ENCODE measurements around the gene FANCC.

Gene FANCC

DNA sequence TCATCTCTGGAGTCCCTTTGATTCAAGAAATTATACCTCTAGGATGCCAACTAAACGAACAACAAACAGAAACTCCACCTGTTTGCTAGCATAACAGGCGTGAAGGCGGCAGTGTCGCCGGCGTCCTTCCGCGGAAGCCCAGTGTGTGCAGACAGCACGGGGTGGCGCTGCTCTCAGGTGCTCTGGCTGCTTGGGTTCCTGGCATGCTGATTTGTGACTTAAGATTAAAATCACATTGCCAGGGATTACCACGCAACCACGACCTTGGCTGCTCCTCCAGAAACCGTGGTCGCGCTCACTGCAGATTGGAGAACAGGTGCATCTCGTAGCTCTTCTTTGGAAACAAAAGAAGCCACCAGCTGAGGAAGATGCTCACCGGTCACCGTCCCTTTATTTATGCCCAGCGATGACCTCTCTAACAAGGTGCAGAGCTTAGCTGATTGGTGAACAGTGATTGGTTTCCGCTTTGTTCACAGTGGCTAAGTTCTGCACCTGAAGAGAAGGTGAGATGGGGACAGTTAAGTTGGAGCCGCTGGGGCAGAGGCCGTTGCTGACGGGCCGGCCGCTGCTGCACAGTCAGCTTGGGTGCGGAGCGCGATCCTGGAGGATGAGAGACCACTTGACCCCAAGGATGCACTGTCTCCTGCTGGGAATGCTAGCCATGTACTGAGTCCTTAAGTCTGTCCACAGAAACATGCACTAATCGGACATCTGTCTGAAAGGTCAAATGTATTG is 232.3 kb downstream of the FANCC start:
- no peak for DNase-seq (ENCODE audit: low read depth)

DNA sequence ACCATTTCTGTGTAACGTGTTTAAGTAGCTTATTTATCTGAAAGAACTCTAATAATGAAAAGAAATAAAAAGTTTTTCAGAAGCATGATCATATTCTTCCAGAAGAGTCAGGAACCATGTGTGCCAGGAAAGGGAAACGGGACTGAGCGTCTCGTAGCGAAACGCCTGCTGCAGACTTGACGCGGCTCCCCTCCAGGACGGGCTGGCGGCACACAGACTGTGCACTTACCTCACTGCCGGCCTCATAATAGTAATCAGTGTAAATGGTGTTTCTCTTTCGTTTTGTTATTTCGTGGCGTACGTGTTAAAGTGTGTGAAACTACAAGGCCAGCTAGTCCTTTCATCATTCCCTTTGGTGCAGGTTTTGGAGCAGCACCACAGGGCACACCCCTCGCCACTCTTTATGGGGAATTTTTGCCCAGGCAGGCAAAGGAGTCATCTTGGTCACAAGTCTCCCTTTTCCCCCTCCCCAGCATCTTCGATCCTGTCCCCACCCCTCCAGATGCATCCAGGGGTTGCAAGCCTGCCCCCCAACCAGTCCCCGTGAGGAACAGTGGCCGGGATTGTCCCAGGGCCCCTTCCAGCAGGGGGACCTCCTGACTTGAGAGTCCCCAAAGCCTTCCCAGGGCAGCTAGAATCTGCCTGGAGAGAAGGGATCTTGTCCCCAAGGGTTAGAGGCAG is 233.1 kb downstream of the FANCC start:
- no peak for DNase-seq (ENCODE audit: low read depth)

DNA sequence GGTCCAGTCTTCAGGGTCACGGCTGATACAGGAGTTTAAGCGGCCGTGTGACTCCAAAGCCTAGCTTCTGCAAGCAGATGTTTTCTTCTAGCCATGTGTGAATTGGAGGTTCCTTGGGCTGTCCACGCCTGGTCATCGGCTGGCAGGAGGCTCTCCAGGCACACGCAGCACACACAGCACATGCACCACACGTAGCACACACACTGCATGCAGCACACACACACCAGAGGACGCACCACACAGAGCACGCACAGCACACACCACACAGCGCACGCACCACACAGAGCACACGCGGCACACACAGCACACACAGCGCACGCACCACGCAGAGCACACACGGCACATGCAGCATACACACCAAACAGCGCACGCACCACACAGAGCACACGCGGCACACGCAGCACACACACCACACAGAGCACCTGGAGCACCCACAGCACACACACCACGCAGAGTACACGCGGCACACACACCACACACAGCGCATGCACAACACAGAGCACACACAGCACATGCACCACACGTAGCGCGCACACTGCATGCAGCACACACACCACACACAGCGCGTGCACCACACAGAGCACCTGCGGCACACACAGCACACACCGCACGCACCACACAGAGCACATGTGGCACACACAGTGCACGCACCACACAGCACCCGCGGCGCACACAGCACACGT is 234.3 kb downstream of the FANCC start:
- no peak for DNase-seq (ENCODE audit: low read depth)

DNA sequence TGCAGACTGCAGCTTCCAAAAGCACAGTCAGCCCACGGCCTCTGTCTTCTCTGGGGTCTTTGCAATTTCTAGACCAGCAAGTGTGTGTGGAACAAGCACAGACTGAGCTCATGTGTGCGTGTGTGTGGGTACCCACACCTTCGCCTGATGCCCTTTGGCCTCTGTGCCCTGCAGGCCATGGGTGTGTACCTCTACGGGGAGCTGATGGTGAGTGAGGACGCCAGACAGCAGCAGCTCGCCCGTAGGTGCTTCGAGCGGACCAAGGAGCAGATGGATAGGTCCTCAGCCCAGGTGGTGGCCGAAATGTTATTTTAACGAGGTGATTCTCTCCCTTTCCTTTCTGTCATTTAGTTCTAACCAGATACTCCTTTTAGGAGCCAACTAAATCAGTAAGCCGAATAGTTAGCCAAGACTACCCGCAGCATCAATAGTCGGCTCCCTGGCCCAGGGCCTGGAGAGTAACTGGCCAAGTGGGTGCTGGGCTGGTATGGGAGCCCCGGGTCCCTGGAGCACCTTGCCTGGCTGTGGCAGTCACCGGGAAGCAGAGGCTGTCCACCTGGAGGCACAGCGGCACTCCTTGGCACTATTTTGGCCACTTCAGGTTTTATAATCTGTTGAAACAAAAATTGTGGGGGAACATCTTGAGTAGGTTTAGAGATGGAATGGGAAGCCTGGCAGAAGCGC is 235.0 kb downstream of the FANCC start:
- DNase-seq (ENCODE audit: low read depth) = no peak

DNA sequence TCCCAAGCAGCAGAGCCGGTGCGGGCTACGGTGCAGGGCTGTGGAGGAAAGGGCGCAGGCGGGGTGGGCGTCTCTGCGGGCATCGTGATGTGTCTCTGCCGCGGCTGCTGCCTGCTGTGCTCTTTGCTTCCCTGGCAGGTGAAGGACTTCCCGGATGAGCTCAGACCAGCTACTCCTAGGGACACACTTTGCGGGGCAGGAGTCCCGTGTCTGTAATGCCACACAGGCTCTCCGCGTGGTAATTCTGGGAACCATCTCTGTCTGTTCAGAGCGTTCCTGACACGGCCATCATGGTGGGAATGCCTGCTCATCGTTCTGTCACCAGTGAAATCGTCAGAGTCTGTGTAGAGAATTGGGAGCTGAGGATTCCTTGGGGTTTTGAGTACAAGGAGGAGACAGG is 235.5 kb downstream of the FANCC start:
- DNase-seq (ENCODE audit: low read depth) = no peak

DNA sequence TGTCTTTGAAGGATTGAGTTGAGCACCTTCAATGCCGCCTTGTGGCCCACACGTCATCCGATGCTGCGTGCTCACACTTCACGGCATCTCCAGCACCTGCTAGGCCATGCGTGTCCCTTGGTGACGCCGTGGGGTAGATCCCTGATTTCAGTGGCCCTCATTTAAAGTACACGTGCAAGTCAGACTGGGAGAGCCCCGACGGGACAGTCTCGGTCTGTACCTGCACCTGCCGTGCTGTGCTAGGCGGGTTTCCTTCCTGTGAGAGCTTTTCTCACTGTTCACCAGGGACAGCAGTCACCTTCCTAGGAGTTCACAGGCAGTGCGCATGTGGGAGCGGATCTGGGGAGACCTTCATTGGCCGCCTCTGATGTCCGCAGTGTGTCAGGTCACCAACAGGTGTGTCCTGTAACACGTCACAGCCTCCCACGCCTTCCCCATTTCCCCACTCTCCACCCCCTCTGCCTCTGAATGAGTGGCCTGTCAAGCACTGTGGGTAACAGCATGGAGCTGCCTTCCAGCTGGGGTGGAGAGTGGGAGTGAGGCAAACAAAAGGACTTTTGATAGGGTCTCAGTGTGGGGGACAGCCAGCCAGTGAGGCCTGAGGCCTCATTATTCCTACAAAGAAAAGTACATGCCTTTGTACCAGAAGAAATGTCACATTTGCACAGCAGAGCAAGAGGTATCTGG is 236.4 kb downstream of the FANCC start:
- no peak for DNase-seq (ENCODE audit: low read depth)

DNA sequence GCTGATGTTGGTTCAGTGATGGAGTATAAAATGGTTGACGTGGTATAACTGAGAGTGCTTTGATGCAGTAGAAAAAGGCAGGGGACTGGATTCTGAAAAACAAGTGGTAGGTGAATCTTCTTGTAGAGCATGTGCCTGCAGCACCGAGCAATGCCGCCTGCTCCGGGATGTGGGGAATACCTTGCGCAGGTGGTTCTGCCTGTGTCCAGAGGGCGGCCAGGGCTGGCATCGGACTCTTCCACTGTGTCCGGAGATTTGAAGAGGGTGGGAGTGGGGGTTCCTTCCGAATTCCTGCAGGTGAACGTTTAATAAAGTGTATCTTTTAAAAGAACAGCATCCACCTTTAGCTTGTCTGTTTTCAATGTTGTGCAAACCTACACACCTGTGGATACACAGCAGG is 238.0 kb downstream of the FANCC start:
- DNase-seq (ENCODE audit: low read depth) = no peak

DNA sequence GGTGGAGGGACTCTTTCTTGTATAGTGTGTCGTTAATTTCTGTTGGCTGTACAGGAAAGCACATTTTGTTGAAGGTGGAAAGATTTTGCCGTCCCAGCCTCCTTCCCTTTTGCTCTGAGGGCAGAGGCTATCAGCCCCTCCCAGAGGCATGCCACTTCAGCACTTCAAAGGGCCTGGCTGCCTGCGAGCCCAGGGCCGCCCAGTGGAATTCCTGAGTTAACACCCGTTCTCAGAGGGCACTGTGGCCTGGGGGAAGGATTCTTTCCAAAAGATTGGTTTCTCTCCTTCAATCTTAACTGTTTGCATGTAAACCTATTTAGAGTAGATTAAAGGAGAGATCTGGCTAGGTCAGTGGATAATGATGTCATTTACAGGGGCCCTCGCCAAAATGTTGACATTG is 238.6 kb downstream of the FANCC start:
- no peak for DNase-seq (ENCODE audit: low read depth)

DNA sequence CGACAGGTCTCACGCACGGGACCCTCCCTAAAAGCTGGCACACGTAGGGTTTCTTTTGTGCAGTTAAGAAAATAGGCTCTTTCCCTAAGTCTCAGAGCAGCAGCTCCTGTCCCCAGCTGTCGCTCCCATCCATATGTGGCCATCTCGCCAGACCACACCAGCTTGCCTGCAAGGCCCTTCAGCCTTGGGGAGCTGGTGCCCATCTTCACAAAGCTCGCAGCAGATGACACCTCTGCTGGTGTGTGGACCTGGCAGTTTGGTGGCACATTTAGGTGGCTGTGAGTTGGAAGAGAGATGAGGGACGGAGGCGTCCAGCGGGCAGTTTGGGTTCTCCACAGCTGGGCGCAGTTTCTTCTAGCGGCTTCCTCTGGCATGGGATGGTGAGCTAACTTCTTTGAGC is 239.0 kb downstream of the FANCC start:
- DNase-seq (ENCODE audit: low read depth) = no peak

DNA sequence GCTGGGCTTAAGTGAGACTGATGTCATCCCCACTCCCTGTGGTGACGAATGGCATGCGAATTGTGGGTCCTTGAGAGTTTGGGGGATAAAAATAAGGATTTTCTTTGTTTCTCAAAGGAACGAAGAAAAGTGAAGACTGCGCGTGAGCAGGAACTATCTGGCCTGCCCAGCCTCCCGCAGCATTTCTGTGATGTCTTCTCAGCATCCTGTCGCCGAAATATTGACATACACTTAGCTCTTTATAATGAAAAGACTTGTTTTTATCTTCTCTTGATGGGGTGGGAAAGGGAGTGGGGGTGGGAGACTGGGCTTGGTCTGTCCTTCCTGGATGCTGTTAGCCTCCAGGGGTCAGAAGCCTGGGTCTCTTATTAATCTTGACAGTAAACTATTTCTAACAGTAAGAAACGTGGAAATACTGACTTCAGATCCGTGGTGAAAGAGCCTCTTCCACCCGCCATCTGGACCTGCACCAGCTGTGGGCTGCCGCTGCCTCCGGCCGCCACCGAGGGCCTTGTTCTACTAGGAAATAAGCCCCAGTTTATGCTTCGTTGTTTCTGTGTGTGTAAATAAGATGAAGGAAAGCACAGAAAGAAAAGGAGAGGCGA is 239.6 kb downstream of the FANCC start:
- no peak for DNase-seq (ENCODE audit: low read depth)

DNA sequence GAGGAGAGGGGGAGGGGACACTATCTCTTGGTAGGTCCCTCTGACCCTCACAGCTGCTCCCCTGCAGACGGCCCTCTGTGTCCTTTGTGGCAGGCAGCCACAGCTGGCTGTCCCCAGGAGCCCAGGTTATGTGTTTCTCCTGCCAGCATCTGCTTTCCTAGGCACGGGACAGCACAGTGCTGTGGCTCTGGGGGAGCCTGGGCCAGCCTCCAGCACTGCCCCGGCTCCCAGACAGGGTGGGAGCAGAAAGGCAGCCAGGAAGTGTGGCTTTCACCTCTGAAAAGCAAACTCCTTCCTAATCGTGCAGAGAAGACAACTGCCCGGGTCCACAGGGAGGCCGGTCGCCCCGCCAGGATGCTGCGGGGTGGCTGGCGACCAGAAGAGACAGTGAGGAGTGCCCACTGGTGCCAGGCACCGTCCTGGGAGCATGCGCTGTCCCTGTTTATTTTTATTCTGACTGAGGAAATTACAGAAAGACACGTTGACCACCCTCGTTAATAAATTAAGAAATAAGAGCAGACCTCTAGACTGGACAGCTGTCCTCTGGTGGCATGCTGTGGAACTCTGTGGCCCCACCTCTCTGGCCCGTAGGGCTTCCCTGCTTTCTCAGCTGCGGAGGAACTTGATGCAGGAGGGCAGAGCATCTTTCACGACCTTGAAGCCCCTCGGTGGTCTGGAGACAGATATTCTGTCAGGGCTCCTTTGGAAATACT is 240.3 kb downstream of the FANCC start:
- DNase-seq (ENCODE audit: low read depth) = no peak

DNA sequence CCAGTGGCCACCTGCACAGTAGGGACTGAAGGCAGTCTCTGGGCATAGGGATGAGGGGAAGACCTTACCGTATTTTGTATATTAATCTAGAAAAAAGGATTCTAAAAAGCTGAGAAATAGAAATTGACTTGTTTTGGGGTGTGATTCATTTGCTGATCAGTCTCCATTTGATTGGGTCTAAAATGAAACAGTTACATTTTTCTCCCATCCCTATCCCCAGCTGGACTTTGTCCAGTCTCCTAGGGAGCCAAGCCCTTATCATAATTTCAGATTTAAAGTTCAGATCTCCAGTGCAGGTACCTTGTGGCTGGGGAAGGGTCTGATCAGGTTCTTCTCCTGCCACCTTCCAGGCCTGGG is 240.8 kb downstream of the FANCC start:
- DNase-seq (ENCODE audit: low read depth) = no peak

DNA sequence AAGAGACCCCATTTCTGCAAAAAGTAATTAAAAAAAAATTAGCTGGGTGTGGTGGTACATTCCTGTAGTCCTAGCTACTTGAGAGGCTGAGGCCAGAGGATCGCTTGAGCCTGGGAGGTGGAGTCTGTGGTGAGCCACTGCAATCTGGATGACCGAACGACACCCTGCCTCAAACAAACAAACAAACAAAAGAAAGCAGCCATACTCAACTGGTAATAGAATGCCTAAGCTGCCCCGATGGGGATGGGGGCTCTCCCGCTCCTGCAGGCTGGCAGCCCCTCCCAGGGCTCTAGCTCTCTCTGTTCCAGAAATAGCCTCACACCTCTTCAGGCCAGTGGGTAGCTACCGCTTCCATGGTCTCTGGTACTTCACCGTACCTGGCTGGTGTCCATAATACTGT is 241.8 kb downstream of the FANCC start:
- DNase-seq (ENCODE audit: low read depth) = no peak

DNA sequence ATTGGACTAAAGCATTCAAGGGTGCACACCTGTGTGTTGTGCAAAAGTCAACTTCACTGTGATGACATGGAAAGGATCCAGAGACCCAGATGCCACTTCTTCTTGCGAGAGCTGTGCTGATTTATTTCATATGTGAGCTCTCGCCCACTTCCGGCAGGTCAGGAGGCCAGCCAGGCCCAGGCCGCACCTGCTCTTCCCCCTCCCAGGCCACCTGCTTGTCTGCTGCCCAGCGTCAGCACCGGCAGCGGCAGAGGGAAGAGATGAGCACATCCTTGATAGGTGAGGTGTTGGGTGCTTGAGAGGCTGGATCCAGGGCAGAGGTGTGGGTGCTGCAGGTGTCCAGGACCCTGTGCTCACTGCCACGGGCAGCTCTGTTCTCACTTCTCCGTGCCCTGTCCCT is 242.9 kb downstream of the FANCC start:
- no peak for DNase-seq (ENCODE audit: low read depth)

DNA sequence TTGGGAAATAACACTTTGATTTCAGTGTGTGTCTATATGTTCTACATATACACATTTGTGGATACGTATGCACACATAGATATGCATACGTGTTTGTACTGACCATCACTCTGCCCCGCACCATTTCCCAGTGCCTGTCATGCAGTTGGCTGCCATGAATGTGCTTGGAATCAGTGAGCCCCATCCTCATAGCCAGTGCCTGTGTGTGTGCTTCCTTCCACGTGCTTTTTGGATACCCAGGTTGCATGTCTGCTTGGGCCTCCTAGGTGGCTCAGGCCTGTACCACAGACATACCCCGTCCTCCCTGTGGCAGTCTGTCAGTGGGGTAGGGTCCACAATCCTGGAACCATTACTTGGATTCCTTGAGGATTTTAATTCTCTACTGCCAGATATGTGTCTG is 243.6 kb downstream of the FANCC start:
- DNase-seq (ENCODE audit: low read depth) = no peak

DNA sequence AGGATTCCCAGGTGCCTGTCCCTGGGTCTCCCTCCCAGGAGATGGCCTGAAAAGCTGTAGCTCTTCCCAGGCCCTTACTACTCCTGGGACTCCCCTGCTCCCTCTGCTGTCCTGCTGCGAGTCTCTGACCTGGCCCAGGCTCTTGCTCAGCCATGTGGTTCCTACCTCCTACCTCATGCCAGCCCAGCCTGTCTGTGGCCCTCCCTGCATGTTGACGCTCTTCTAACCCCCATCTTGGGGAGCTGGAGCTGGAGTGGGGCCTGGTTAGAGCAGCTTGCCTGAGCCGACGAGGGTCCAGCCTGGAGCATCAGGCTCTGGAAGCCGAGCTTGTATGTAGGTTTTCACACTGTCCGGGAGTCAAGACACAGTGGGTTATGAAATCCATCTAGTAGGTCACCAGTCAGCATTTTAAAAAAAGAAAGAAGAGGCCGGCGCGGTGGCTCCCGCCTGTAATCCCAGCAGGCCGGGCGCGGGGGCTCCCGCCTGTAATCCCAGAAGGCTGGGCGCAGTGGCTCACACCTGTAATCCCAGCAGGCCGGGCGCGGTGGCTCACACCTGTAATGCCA is 244.4 kb downstream of the FANCC start:
- DNase-seq (ENCODE audit: low read depth) = peak; percentile 54

DNA sequence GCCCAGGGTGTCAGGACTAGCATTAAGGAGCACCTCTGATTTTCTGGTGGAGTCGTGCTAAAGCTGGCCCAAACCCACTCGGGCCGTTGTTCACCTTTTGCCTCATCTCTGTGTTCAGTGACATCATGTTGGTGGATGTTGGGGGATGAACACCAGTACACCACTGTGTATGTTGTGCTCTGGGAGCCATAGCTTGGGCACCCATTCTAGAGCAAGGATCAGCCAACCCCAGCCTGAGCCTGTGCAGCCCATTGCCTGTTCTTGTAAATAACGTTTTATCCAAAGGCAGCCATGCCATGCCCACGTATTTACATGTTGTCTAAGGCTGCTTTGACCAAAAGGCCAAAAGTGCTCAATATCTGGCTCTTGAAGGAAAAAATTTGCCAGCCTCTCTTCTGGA is 245.6 kb downstream of the FANCC start:
- no peak for DNase-seq (ENCODE audit: low read depth)

DNA sequence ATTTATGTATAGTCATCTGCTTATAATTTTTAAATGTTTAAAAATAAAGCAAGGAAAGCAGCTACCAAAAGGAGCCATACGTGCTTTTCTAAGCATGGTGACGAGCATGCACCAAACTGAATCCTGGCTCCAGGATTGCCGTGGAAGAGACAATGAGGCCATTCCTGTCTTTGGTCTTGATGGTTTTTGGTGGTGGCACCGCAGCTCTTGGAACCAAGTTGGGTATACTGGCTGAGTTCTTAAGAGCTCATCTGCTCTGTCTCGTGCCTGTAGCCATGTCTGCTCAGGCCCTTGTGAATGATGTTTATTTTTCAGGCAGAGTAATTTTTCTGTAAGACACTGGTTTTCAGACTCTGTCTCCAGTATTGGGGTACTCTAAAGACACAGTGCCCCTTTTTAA is 246.1 kb downstream of the FANCC start:
- no peak for DNase-seq (ENCODE audit: low read depth)

DNA sequence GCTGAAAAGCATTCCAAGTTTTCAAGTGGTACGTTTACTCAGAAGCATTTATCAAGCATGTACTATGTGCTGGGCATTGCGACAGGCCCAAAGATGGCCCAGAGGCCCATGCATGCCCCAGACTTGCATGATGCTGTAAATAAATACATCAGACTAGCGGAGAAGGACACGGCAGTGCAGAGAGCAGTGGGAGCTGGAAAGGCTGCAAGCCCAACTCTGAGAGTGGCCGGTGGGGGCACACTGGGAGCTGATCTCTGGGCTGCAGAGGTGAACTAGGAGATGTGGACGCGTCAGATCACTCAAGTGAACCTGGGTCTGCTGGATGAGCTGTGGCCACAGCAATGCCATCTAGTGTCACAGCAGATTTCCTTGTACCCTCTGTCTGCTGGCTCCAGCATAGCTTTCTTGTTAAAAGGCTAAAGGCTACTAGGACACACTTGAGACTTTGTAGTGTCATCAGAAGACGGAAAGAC is 246.9 kb downstream of the FANCC start:
- no peak for DNase-seq (ENCODE audit: low read depth)

DNA sequence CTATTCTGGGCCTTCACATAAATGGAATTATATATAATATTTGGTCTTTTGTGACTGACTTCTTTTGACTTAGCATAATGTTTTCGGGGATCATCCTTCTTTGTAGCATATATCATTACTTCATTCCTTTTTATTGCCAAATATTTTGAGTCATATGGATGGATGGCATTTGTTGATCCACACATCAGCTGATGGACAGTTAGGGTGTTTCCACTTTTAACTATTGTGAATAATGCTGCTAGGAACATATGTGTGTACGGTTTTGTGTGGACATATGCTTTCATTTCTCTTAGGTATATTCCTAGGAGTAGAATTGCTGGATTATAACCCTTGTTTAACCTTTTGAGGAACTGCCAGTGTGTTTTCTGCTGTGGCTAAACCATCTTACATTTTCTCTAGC is 249.6 kb downstream of the FANCC start:
- no peak for DNase-seq (ENCODE audit: low read depth)

DNA sequence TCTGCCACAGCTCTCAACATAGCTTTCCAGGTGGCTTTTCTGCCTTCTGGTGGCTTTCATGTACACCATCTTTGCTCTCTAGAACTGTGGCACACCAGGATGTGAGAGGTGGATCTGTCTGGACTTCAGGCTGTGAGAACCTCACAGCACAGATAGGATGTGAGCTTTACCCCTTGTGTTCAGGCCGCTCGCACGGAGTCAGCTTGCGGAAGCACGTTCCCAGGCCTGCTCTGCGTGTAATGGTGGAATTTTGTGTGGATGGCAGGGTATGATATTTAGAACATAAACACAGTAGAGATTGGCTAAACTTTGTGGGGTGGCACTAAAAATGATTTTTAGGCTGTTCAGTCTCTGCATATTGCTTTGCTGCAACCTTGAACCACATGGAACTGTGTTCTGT is 250.5 kb downstream of the FANCC start:
- no peak for DNase-seq (ENCODE audit: low read depth)

Data from ELR (cell line).